ENCODE data around the gene ENOX1.

DNA sequence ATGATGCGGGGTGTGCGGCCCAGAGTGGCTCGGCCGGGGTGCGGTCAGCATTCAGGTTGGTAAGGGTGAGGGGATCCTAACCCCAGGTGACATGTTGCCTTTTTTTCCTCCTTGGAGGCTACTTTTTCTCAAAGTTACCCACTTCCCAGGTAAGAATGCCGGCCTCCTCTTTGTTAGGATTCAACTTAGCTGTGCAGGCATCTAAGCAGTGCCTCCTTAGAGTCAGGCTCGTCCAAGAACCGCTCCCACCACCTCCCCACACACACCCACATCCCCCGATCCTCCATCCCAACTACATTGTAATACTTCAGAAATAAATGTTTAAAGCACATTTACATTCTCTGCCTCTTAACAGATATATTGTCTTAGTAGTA is 733 bp upstream of the ENOX1 start:
- TF ChIP-seq EZH2 (IDR thresholded peaks at IDR 0.05; ENCODE audit: borderline replicate concordance, low read length): no peak
- TF ChIP-seq, protein P1, sequence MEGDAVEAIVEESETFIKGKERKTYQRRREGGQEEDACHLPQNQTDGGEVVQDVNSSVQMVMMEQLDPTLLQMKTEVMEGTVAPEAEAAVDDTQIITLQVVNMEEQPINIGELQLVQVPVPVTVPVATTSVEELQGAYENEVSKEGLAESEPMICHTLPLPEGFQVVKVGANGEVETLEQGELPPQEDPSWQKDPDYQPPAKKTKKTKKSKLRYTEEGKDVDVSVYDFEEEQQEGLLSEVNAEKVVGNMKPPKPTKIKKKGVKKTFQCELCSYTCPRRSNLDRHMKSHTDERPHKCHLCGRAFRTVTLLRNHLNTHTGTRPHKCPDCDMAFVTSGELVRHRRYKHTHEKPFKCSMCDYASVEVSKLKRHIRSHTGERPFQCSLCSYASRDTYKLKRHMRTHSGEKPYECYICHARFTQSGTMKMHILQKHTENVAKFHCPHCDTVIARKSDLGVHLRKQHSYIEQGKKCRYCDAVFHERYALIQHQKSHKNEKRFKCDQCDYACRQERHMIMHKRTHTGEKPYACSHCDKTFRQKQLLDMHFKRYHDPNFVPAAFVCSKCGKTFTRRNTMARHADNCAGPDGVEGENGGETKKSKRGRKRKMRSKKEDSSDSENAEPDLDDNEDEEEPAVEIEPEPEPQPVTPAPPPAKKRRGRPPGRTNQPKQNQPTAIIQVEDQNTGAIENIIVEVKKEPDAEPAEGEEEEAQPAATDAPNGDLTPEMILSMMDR (IDR thresholded peaks at IDR 0.05; ENCODE audit: low read length): no peak

Measured in OCI-LY1 (cell line).